ENCODE results near the gene E2F4. TPM values are rescaled to one million over a fixed set of nuclear protein-coding genes. Genes with fewer than 3 reads are reported as not detected.
A peak's percentile ranks its signal among the peaks of the same experiment; 100 is the strongest.

The E2F4 gene
- total and polyA plus RNA-seq, 2 of the 13 experiments (the other 11 are each of a cell fraction or from before 2014, with no cell fraction given) = 84.8 to 91.2 TPM

DNA sequence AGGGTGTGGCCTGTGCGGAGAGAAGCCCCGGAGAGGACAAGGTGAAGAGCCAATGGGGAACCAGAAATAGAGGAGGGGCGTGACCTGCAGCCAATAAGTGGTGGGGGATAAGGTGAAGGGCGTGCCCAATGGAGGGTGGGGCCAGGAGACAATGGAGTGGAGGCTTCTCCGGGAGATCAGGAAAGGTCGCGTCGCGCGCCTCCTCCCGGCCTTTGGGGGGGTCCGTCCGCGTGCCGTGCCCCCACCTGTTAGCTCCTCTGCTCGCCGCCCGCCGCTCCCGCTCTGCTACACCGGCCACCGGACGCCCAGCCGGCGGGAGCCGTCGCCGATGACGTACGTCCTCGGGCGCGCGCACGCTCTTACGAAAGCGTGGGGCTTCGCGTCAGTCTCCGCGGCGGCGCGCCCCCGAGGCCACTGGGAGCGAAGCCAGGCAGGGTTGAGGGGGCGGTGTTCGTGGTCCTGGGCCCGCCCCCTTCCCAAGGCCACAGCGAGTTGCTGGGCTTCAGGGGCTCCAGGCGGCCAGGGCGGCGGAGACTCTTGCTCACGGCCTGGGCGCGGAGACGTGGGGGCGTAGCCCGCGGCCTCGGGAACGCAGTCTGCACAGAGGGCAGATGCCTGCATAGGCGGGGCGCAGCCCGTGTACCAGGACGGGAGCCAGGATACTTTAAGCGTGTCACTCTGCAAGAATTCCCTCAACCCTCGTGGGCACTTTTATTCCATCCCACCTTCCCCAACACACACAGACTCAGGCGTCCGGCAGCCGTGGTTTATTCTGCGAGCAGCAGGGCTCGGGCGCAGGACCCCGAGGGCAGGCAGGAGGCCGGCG, 8.1 kb upstream of the E2F4 start, which contains the start of gene MATCAP1 (continued):
- TF ChIP-seq ZFP62 (CRISPR knock-in tag; IDR thresholded peaks at IDR 0.05) (no peak), EP300 (IDR thresholded peaks at IDR 0.05; ENCODE audit: low read depth in 2 of 2, low read length in 2 of 2) (0 out of 4 replicates have a peak, but pooled peaks of 1 of the 2 experiments have one; percentile 6), EP300 (CRISPR knock-in tag; IDR thresholded peaks at IDR 0.05; ENCODE audit: borderline replicate concordance) (no peak), ZSCAN21 (CRISPR knock-in tag; IDR thresholded peaks at IDR 0.05; ENCODE audit: borderline replicate concordance) (peak; percentile 38; the same call in 1 of the 2 replicates), DRAP1 (CRISPR knock-in tag; IDR thresholded peaks at IDR 0.05) (peak; percentile 74), ZNF101 (CRISPR knock-in tag; IDR thresholded peaks at IDR 0.05; ENCODE audit: borderline replicate concordance, low read depth) (no peak; the same call in 1 of the 2 replicates), XRCC5 (optimal IDR thresholded peaks at IDR 0.05; ENCODE audit: low read length) (peak; percentile 82), NCOA2 (CRISPR knock-in tag; IDR thresholded peaks at IDR 0.05) (peak; percentile 35; the same call in 1 of the 2 replicates), FOXK2 (IDR thresholded peaks at IDR 0.05) (peak; percentile 37; the same call in 1 of the 2 replicates), MYNN (CRISPR knock-in tag; IDR thresholded peaks at IDR 0.05; ENCODE audit: low read depth) (no peak; the same call in 1 of the 2 replicates), ZBTB10 (CRISPR knock-in tag; IDR thresholded peaks at IDR 0.05; ENCODE audit: borderline replicate concordance) (no peak), EZH2 (conservative IDR thresholded peaks at IDR 0.05; ENCODE audit: low read depth, low read length) (no peak), ZNF207 (IDR thresholded peaks at IDR 0.05; ENCODE audit: borderline replicate concordance) (no peak), ZNF367 (CRISPR knock-in tag; IDR thresholded peaks at IDR 0.05; ENCODE audit: borderline replicate concordance) (no peak)
- TF ChIP-seq, protein P1, sequence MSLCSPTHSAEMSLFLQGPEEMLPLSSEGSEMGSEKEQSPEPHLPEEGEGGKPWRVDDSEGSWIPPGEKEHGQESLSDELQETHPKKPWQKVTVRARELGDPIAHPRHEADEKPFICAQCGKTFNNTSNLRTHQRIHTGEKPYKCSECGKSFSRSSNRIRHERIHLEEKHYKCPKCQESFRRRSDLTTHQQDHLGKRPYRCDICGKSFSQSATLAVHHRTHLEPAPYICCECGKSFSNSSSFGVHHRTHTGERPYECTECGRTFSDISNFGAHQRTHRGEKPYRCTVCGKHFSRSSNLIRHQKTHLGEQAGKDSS (CRISPR knock-in tag; IDR thresholded peaks at IDR 0.05; ENCODE audit: borderline replicate concordance, low read depth) = peak; percentile 41
- TF ChIP-seq, protein P2, sequence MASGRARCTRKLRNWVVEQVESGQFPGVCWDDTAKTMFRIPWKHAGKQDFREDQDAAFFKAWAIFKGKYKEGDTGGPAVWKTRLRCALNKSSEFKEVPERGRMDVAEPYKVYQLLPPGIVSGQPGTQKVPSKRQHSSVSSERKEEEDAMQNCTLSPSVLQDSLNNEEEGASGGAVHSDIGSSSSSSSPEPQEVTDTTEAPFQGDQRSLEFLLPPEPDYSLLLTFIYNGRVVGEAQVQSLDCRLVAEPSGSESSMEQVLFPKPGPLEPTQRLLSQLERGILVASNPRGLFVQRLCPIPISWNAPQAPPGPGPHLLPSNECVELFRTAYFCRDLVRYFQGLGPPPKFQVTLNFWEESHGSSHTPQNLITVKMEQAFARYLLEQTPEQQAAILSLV (CRISPR knock-in tag; IDR thresholded peaks at IDR 0.05; ENCODE audit: borderline replicate concordance) = peak; percentile 75
- TF ChIP-seq, protein P3, sequence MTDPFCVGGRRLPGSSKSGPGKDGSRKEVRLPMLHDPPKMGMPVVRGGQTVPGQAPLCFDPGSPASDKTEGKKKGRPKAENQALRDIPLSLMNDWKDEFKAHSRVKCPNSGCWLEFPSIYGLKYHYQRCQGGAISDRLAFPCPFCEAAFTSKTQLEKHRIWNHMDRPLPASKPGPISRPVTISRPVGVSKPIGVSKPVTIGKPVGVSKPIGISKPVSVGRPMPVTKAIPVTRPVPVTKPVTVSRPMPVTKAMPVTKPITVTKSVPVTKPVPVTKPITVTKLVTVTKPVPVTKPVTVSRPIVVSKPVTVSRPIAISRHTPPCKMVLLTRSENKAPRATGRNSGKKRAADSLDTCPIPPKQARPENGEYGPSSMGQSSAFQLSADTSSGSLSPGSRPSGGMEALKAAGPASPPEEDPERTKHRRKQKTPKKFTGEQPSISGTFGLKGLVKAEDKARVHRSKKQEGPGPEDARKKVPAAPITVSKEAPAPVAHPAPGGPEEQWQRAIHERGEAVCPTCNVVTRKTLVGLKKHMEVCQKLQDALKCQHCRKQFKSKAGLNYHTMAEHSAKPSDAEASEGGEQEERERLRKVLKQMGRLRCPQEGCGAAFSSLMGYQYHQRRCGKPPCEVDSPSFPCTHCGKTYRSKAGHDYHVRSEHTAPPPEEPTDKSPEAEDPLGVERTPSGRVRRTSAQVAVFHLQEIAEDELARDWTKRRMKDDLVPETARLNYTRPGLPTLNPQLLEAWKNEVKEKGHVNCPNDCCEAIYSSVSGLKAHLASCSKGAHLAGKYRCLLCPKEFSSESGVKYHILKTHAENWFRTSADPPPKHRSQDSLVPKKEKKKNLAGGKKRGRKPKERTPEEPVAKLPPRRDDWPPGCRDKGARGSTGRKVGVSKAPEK (CRISPR knock-in tag; IDR thresholded peaks at IDR 0.05; ENCODE audit: borderline replicate concordance) = no peak
- TF ChIP-seq, protein P4, sequence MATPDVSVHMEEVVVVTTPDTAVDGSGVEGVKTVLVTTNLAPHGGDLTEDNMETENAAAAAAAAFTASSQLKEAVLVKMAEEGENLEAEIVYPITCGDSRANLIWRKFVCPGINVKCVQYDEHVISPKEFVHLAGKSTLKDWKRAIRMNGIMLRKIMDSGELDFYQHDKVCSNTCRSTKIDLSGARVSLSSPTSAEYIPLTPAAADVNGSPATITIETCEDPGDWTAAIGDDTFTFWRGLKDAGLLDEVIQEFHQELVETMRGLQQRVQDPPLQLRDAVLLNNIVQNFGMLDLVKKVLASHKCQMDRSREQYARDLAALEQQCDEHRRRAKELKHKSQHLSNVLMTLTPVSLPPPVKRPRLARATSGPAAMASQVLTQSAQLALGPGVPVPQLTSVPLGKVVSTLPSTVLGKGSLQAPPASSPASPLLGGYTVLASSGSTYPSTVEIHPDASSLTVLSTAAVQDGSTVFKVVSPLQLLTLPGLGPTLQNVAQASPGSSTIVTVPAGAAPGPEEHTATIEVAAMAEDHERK (CRISPR knock-in tag; IDR thresholded peaks at IDR 0.05; ENCODE audit: low read depth) = peak; percentile 97
